GM23338 (cell line): ENCODE measurements around the gene PEAK3. TPM values are rescaled to one million over a fixed set of nuclear protein-coding genes. Genes with fewer than 3 reads are reported as not detected.

Experiments
- ATAC-seq: fragments of 200-7000 bp; cut with Tn5 transposase; 3 replicates; pipeline ENCODE4 v1.9.1; 2020
- DNase-seq: peaks from one replicate; pipeline ENCODE4 v3.0.0-alpha.2; 2015; ENCODE audit warnings: low spot score
- H2AFZ ChIP-seq: fragments of 200-600 bp; sonication (generic); 2 replicates; pipeline ENCODE4 v1.8.0; 2016; ENCODE audit warnings: antibody characterized with exemption, mild to moderate bottlenecking, moderate library complexity
- H3F3A ChIP-seq: fragments of 200-600 bp; sonication (generic); replicated peaks from 2 replicates; pipeline ENCODE4 v1.8.0; 2017; ENCODE audit warnings: antibody characterized with exemption, mixed run types, low read depth
- H3K27ac ChIP-seq: fragments of 200-600 bp; sonication (generic); 2 replicates; pipeline ENCODE4 v1.6.1; 2016; ENCODE audit warnings: low read depth
- H3K27me3 ChIP-seq: fragments of 200-600 bp; sonication (generic); 2 replicates; pipeline ENCODE4 v1.8.0; 2016; ENCODE audit warnings: mild to moderate bottlenecking, mixed run types, moderate library complexity; ENCODE audit not compliant: insufficient read depth
- H3K36me3 ChIP-seq: fragments of 200-600 bp; sonication (generic); 2 replicates; pipeline ENCODE4 v1.8.0; 2016; ENCODE audit warnings: mild to moderate bottlenecking; ENCODE audit not compliant: insufficient read depth
- H3K4me1 ChIP-seq: fragments of 200-600 bp; sonication (generic); 2 replicates; pipeline ENCODE4 v1.8.0; 2016; ENCODE audit warnings: mild to moderate bottlenecking, moderate library complexity; ENCODE audit not compliant: insufficient read depth
- H3K4me2 ChIP-seq: fragments of 200-600 bp; sonication (generic); 2 replicates; pipeline ENCODE4 v1.7.1; 2017; ENCODE audit warnings: mixed run types
- H3K4me3 ChIP-seq: fragments of 200-600 bp; sonication (generic); 2 replicates; pipeline ENCODE4 v1.6.1; 2016; ENCODE audit warnings: mixed run types
- H3K79me2 ChIP-seq: fragments of 200-600 bp; sonication (generic); replicated peaks from 2 replicates; pipeline ENCODE4 v1.8.0; 2017; ENCODE audit warnings: mild to moderate bottlenecking; ENCODE audit not compliant: insufficient read depth
- H3K9me2 ChIP-seq: fragments of 200-600 bp; sonication (generic); 2 replicates; pipeline ENCODE4 v1.8.0; 2017; ENCODE audit not compliant: insufficient read depth
- H4K20me1 ChIP-seq: fragments of 200-600 bp; sonication (generic); replicated peaks from 2 replicates; pipeline ENCODE4 v1.8.0; 2017; ENCODE audit warnings: mild to moderate bottlenecking; ENCODE audit not compliant: insufficient read depth
- H3K27ac Mint-ChIP-seq: 2 replicates; pipeline ENCODE4 v1.8.0; 2020; ENCODE audit warnings: inconsistent platforms, mild to moderate bottlenecking, moderate library complexity, mixed read lengths
- H3K27me3 Mint-ChIP-seq: 3 replicates; pipeline ENCODE4 v1.8.0; 2022; ENCODE audit warnings: low read depth, mild to moderate bottlenecking, moderate library complexity, mixed read lengths, inconsistent platforms; ENCODE audit not compliant: insufficient read depth, poor library complexity
- H3K36me3 Mint-ChIP-seq: 3 replicates; pipeline ENCODE4 v1.8.0; 2021; ENCODE audit warnings: low read depth, mild to moderate bottlenecking, inconsistent platforms, moderate library complexity, mixed read lengths
- H3K4me1 Mint-ChIP-seq: 3 replicates; pipeline ENCODE4 v1.8.0; 2020; ENCODE audit warnings: mild to moderate bottlenecking, inconsistent platforms, mixed read lengths
- H3K4me3 Mint-ChIP-seq: 3 replicates; pipeline ENCODE4 v1.8.0; 2021; ENCODE audit warnings: moderate library complexity, mild to moderate bottlenecking, inconsistent platforms, mixed read lengths
- H3K9me3 Mint-ChIP-seq: 3 replicates; pipeline ENCODE4 v1.8.0; 2020; ENCODE audit warnings: moderate library complexity, mild to moderate bottlenecking, inconsistent platforms, mixed read lengths
- CREB1 ChIP-seq: fragments of 250-450 bp; sonication (Bioruptor Pico); IDR thresholded peaks from 2 replicates; pipeline ENCODE4 v1.5.0; 2020; ENCODE audit warnings: low read depth, mild to moderate bottlenecking, moderate library complexity
- CTCF ChIP-seq, 2 experiments: fragments of 200-600 bp in 1 of 2; sonication (generic) in 1 of 2; conservative IDR thresholded peaks; 2 replicates each; pipeline versions ENCODE4 v1.5.1 to v1.6.1; 2016 to 2017; ENCODE audit warnings: antibody characterized with exemption in 2 of 2, low read depth in 2 of 2, mild to moderate bottlenecking in 2 of 2, moderate library complexity in 1 of 2
- ETS1 ChIP-seq: IDR thresholded peaks from 2 replicates; pipeline ENCODE4 v1.6.1; 2016; ENCODE audit warnings: antibody characterized with exemption
- EZH2 ChIP-seq: fragments of 200-600 bp; sonication (generic); IDR thresholded peaks from one replicate; pipeline ENCODE4 v1.8.0; 2017; ENCODE audit warnings: antibody characterized with exemption, mild to moderate bottlenecking, low read depth; ENCODE audit not compliant: unreplicated experiment
- EZH2phosphoT487 ChIP-seq: fragments of 200-600 bp; sonication (generic); IDR thresholded peaks from one replicate; pipeline ENCODE4 v1.8.1; 2018; ENCODE audit warnings: antibody characterized with exemption; ENCODE audit not compliant: unreplicated experiment
- JUNB ChIP-seq: IDR thresholded peaks from one replicate; pipeline ENCODE4 v1.6.1; 2016; ENCODE audit warnings: antibody characterized with exemption; ENCODE audit not compliant: unreplicated experiment
- NANOG ChIP-seq: IDR thresholded peaks from 2 replicates; pipeline ENCODE4 v1.6.1; 2016; ENCODE audit warnings: antibody characterized with exemption, borderline replicate concordance
- POLR2AphosphoS5 ChIP-seq: IDR thresholded peaks from 2 replicates; pipeline ENCODE4 v1.6.1; 2016; ENCODE audit warnings: antibody characterized with exemption, low read depth
- REST ChIP-seq: IDR thresholded peaks from one replicate; pipeline ENCODE4 v1.6.1; 2018; ENCODE audit warnings: antibody characterized with exemption; ENCODE audit not compliant: unreplicated experiment
- STAT1 ChIP-seq: IDR thresholded peaks from one replicate; pipeline ENCODE4 v1.6.1; 2016; ENCODE audit warnings: antibody characterized with exemption; ENCODE audit not compliant: unreplicated experiment
- ZNF114 ChIP-seq: fragments of 250-450 bp; sonication (Bioruptor Pico); IDR thresholded peaks from 2 replicates; pipeline ENCODE4 v1.5.0; 2020; ENCODE audit warnings: mild to moderate bottlenecking, moderate library complexity
- ZNF331 ChIP-seq: fragments of 250-450 bp; sonication (Bioruptor Pico); IDR thresholded peaks from 2 replicates; pipeline ENCODE4 v1.5.0; 2020; ENCODE audit warnings: low read depth, mild to moderate bottlenecking, moderate library complexity
- polyA plus RNA-seq: library from polyadenylated mRNA; unstranded; fragments of >200 nt; fragmentation: Nextera tagmentation; extraction: Ambion mirVana; gene quantifications from 2 replicates; pipeline ENCODE4 v1.2.1, GENCODE V29; 2016
- total RNA-seq: library from RNA; depleted of rRNA; stranded (reverse); fragments of >200 nt; shearing (Covaris generic); gene quantifications from 2 replicates; pipeline ENCODE4 v1.2.3, GENCODE V29; 2014

PEAK3 gene
- total and polyA plus RNA-seq, 2 experiments from 2014 or later: not detected

- peaks cover 27% of the 10 kb centered on the region for H4K20me1 ChIP-seq
- H3K4me3 Mint-ChIP-seq: peak overlapping the region; percentile 93
- peaks cover 30% of the 10 kb centered on the region for H3K27me3 Mint-ChIP-seq
- peaks cover 7% of the 10 kb centered on the region; the same call in 2 of the 3 replicates for H3K9me3 Mint-ChIP-seq
- H3K27ac ChIP-seq: peak overlapping the region; percentile 85
- ATAC-seq (peak; percentile 3; the same call in 2 of the 3 replicates), DNase-seq (peak; percentile 56)
- no peak overlapping the region for H2AFZ ChIP-seq
- peak overlapping the region; percentile 98 for H3K4me3 ChIP-seq
- peak overlapping the region; percentile 75; the same call in 1 of the 2 replicates for H3K27ac Mint-ChIP-seq
- H3F3A ChIP-seq: peaks cover 38% of the 10 kb centered on the region
- H3K4me2 ChIP-seq: peak overlapping the region; percentile 89
- H3K27me3 ChIP-seq: no peaks in the 10 kb centered on the region
- H3K36me3 Mint-ChIP-seq: peaks cover 37% of the 10 kb centered on the region
- H3K36me3 ChIP-seq: peaks cover 4% of the 10 kb centered on the region; the same call in 1 of the 2 replicates
- H3K9me2 ChIP-seq: no peaks in the 10 kb centered on the region
- H3K4me1 ChIP-seq: peaks cover 18% of the 10 kb centered on the region
- H3K4me1 Mint-ChIP-seq: peaks cover 25% of the 10 kb centered on the region
- H3K79me2 ChIP-seq: peaks cover 47% of the 10 kb centered on the region
- TF ChIP-seq ZNF331 (CRISPR knock-in tag) (no peak), REST (no peak), ZNF114 (no peak), STAT1 (no peak), NANOG (no peak), JUNB (no peak), EZH2 (no peak), CTCF (conservative IDR thresholded peaks at IDR 0.05; ENCODE audit: low read depth in 2 of 2) (no peak), POLR2AphosphoS5 (no peak)
Measured at GRCh38 chr19:2270423-2271233, 11.3 kb downstream of the PEAK3 start.

- no peaks in the 10 kb centered on the region for H3K27me3 ChIP-seq
- H3K79me2 ChIP-seq: peaks cover 47% of the 10 kb centered on the region
- peak overlapping the region; percentile 55; the same call in 1 of the 2 replicates for H3K27ac ChIP-seq
- ATAC-seq: no peak; the same call in 1 of the 3 replicates
- Mint-ChIP-seq H3K27me3 (peaks cover 27% of the 10 kb centered on the region), H3K36me3 (peaks cover 36% of the 10 kb centered on the region), H3K9me3 (peaks cover 7% of the 10 kb centered on the region; the same call in 2 of the 3 replicates), H3K4me3 (peak overlapping the region; percentile 93), H3K4me1 (peaks cover 23% of the 10 kb centered on the region), H3K27ac (peak overlapping the region; percentile 97)
- peaks cover 4% of the 10 kb centered on the region; the same call in 1 of the 2 replicates for H3K36me3 ChIP-seq
- peaks cover 27% of the 10 kb centered on the region for H4K20me1 ChIP-seq
- no peak for DNase-seq
- H3K4me3 ChIP-seq: peak overlapping the region; percentile 98
- H3K9me2 ChIP-seq: no peaks in the 10 kb centered on the region
- peaks cover 18% of the 10 kb centered on the region for H3K4me1 ChIP-seq
- peak overlapping the region; percentile 89 for H3K4me2 ChIP-seq
- peaks cover 35% of the 10 kb centered on the region for H3F3A ChIP-seq
- H2AFZ ChIP-seq: no peak overlapping the region
- TF ChIP-seq ZNF114 (no peak), EZH2phosphoT487 (no peak), NANOG (no peak), ZNF331 (CRISPR knock-in tag) (no peak), EZH2 (no peak), STAT1 (no peak), ETS1 (no peak), CREB1 (CRISPR knock-in tag) (no peak)
Measured at GRCh38 chr19:2270157-2270422, 11.9 kb downstream of the PEAK3 start.
